GM19324 (cell line): ENCODE data around the gene KCNK3.

Experiments used
- ATAC-seq: cut with Tn5 transposase; IDR thresholded peaks from one replicate; pipeline ENCODE4 v1.9.1; 2021; ENCODE audit warnings: mild to moderate bottlenecking, moderate library complexity; ENCODE audit not compliant: unreplicated experiment, low FRiP score

Gene KCNK3

DNA sequence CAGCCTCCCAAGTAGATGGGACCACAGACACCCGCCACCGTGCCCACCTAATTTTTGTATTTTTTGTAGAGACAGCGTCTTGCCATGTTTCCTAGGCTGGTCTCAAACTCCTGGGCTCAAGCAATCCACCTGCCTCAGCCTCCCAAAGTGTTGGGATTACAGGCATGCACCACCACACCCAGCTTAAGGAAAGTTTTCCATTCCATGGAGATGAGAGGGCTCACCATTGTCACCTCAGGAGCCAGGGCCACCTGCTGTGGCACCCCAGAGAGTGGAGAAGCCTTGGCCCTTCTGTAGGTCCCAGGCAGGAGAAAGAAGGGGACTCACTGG is 76.2 kb downstream of the KCNK3 start:
- no peak for ATAC-seq

DNA sequence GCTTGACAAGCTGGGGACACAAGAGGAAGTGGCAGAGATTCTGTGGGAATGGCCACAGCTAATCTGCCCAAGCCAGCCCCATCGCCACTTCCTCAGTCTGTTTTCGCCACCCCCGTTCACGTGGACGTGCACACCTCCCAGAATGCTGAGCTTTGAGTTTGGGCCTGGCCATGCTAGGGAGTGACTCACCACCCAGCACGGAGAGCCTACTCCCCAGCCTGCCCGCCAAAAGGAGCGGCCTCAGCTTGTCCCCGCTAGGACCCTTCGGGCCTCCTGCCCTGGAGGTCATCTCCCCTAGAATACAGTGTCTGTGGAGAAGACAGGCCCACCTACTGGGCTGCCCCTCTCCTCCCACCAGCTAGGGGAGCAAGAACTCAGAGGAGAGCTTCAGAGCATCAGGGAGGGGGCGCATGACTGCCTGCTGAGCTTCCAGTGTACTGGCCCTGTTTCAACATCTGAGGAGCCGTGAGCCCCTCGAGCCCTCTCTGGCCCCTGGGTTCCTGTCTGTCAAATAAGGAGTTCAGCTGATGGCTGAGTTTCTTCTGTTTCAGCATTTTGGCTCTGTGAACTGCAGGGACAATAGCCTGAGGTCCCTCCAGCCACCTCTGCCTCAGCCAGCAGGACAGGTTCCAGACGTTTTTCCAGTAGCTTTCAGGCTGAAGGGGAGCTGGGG is 76.7 kb downstream of the KCNK3 start:
- no peak for ATAC-seq

DNA sequence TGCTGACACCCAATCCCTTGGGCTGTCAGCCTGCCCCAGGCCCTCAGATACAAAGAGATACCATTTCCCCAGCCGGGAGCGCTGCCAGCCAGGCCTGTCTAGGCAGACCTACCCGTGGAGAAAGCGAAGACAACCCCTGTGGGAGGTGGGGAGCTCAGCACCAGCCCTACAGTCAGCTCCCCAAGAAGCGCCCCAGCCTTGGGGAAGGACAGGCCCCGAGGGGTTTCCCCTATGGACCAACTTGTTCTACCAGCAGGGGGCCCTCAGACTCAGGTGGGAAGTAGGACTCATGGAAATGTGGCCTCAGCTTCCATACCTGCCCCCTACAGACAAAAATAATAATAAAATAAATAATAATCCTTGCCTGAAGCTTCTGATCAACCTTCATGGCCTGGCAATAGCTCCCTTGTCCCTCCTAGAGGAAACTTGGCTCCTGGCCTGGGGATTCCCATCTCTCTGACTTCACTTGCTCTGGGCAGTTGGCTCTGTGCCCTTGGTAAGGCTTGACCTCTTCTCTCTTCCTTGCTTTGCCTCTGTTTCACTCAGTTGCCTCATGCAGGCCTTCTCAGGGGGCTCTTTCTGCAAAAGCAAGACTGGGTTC is 78.6 kb downstream of the KCNK3 start:
- no peak for ATAC-seq

DNA sequence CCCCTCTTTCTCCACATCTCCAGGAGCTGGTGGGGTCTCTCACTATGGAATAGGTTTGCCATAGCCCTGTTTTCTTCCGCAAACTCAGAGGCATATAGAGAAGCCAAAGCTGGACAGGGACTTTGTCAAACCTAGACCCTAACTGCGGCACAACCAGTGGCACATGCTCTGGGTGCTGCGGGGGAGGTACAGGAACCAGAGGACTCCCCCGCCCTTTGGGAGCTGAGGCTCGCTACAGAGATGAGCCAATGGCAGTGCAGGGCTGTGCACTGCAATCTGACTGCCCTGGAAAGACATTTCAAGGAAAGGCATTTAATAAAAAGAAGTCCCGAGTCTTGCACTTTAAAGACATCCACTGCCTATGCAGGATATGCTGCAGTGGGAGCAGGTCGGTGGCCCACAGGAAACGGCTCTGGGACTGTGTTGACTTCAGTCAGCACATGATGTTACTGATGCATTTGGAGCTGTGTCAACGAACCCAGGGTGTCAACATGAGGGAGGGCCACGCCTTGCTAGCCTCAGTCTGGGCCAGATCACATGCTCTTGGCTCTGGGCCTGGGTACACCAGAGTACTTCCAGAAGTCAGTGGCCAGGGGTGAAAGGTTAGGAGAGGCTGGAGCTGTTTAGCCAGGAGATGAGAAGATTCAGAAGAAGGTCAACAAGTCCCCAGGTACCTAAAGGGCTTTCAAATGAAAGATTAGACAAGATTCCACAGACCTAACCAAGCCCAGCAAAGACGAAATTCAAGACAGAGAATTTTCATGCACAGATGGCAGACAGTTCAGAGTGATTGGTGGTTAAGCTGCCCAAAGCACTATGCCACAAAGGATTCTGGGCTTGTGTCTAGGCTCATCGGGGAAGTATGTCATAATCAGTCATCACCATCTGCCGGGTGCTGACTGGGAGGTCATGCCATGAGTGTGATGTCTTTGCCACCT is 79.8 kb downstream of the KCNK3 start:
- ATAC-seq, result no peak

DNA sequence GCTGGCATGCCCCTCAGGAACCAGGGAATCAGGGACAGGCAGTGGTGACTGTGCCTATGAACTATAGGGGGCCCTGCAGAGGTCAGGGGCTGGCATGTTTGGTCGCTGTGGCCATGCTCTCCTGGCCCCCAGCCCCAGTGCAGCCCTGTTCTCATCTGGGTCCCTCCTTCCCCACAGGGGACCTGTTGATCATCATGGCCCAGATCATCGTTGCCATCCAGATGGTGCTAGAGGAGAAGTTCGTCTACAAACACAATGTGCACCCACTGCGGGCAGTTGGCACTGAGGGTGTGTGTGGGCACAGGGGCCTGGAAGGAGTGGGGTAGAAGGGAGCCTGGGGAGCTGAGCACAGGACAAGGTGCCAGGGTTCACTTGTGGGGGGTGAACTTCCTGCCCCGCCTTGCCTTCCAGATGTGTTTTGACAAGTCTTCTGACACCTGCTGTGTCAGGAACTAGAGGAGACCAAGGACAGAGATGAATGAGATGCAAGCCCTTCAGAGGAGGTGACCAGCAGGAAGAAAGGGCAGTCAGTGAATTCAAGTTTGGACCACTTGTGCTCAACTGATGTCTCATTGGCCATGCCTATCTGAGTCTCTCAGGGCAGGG is 83.8 kb downstream of the KCNK3 start:
- no peak for ATAC-seq

DNA sequence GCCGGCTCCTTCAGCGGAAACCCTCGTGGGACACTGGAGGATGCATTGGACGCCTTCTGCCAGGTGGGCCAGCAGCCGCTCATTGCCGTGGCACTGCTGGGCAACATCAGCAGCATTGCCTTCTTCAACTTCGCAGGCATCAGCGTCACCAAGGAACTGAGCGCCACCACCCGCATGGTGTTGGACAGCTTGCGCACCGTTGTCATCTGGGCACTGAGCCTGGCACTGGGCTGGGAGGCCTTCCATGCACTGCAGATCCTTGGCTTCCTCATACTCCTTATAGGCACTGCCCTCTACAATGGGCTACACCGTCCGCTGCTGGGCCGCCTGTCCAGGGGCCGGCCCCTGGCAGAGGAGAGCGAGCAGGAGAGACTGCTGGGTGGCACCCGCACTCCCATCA is 85.6 kb downstream of the KCNK3 start:
- ATAC-seq, result no peak

DNA sequence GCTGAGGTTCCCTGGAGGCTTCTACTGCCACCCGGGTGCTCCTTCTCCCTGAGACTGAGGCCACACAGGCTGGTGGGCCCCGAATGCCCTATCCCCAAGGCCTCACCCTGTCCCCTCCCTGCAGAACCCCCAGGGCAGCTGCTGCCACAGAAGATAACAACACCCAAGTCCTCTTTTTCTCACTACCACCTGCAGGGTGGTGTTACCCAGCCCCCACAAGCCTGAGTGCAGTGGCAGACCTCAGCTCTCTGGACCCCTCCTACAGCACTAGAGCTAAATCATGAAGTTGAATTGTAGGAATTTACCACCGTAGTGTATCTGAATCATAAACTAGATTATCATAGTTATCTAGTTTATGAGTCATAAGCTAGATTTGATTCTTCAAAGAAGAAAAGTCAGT is 86.0 kb downstream of the KCNK3 start:
- no peak for ATAC-seq

DNA sequence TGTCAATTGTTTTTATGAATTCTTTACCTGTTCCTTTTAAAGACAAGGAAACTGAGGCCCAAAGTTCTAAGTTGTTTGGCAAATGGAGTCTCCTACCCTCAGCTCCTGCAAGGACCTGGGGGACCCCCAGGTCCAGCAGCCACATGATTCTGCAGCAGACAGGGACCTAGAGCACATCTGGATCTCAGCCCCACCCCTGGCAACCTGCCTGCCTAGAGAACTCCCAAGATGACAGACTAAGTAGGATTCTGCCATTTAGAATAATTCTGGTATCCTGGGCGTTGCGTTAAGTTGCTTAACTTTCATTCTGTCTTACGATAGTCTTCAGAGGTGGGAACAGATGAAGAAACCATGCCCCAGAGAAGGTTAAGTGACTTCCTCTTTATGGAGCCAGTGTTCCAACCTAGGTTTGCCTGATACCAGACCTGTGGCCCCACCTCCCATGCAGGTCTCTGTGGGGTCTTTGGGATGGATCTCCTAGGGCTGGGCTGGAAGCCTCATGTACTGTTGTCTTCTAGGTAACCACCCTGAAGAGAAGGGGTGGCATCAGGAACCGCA is 87.8 kb downstream of the KCNK3 start:
- no peak for ATAC-seq
